ENCODE data around the gene HDAC4.

DNA sequence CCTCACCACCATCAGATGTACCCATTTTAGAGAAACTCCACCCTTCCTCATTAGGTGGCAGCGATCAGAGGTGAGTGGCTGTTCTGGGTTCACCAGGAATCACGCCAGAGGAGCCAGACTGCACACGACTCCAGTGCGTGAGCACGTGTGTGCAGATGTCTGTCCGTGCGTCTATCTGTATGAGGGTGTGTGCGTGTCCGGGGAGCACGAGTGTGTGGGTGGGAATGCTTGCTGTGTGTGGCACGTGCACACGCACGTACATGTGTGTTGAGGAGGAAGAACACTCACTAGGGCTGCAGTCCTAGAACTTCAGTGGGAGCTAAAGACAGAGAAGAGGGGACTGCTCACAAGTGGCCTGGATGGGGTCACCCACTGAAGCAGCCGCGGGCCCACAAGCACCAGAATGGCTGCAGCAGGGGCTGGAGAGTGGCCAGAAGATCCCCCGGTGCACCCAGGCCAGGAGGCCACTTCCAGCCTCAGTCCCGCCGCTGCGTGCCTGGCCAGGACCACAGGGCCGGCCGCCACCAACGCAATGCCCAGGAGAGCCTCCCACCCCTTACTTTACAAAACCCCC lies 13.9 kb downstream of the HDAC4 start:
- TF ChIP-seq, protein P1, sequence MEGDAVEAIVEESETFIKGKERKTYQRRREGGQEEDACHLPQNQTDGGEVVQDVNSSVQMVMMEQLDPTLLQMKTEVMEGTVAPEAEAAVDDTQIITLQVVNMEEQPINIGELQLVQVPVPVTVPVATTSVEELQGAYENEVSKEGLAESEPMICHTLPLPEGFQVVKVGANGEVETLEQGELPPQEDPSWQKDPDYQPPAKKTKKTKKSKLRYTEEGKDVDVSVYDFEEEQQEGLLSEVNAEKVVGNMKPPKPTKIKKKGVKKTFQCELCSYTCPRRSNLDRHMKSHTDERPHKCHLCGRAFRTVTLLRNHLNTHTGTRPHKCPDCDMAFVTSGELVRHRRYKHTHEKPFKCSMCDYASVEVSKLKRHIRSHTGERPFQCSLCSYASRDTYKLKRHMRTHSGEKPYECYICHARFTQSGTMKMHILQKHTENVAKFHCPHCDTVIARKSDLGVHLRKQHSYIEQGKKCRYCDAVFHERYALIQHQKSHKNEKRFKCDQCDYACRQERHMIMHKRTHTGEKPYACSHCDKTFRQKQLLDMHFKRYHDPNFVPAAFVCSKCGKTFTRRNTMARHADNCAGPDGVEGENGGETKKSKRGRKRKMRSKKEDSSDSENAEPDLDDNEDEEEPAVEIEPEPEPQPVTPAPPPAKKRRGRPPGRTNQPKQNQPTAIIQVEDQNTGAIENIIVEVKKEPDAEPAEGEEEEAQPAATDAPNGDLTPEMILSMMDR (tag by site-specific recombination; IDR thresholded peaks at IDR 0.05): no peak
- TF ChIP-seq ZFP41 (tag by site-specific recombination; IDR thresholded peaks at IDR 0.05; ENCODE audit: borderline replicate concordance) (no peak), ZNF426 (tag by site-specific recombination; IDR thresholded peaks at IDR 0.05) (no peak), ZNF623 (tag by site-specific recombination; IDR thresholded peaks at IDR 0.05) (no peak), TRIM28 (IDR thresholded peaks at IDR 0.05; ENCODE audit: borderline replicate concordance, low read length) (no peak), SETDB1 (IDR thresholded peaks at IDR 0.05; ENCODE audit: insufficient read length, low read length) (no peak), ZNF114 (tag by site-specific recombination; IDR thresholded peaks at IDR 0.05) (no peak), ZNF768 (tag by site-specific recombination; IDR thresholded peaks at IDR 0.05) (no peak), ZNF174 (tag by site-specific recombination; IDR thresholded peaks at IDR 0.05) (no peak)
- TF ChIP-seq, protein P2, sequence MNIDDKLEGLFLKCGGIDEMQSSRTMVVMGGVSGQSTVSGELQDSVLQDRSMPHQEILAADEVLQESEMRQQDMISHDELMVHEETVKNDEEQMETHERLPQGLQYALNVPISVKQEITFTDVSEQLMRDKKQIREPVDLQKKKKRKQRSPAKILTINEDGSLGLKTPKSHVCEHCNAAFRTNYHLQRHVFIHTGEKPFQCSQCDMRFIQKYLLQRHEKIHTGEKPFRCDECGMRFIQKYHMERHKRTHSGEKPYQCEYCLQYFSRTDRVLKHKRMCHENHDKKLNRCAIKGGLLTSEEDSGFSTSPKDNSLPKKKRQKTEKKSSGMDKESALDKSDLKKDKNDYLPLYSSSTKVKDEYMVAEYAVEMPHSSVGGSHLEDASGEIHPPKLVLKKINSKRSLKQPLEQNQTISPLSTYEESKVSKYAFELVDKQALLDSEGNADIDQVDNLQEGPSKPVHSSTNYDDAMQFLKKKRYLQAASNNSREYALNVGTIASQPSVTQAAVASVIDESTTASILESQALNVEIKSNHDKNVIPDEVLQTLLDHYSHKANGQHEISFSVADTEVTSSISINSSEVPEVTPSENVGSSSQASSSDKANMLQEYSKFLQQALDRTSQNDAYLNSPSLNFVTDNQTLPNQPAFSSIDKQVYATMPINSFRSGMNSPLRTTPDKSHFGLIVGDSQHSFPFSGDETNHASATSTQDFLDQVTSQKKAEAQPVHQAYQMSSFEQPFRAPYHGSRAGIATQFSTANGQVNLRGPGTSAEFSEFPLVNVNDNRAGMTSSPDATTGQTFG (tag by site-specific recombination; IDR thresholded peaks at IDR 0.05; ENCODE audit: borderline replicate concordance): no peak
